HG02610 (cell line): Measurements from ENCODE around the gene BBLN.
"Not testable (repeated sequence)": the region's sequence is repeated elsewhere in the genome, so short reads cannot be mapped to it uniquely, and the experiment has no call there.

Experiments
- ATAC-seq: cut with Tn5 transposase; IDR thresholded peaks from one replicate; pipeline ENCODE4 v1.9.1; 2021; ENCODE audit warnings: mild to moderate bottlenecking, moderate library complexity; ENCODE audit not compliant: unreplicated experiment

Gene BBLN

DNA sequence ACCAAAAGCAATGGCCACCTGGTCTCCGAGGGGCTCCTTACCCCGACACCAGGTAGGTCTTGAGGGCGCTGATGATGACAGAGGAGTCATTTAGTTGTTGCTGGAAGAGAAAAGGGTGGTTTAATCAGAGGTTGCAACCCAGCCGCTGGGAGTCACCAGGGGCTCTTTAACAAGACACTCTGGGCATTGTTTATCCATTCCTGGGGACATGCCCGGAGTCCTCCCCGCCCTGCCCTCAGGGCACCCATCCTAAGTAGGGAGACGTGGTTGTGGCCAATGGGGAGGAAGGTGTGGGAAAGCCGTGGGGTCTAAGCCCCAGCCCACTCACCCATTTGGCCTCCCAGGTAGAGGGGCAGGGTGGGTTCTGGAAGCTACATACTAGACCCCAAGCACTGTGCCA, 35.6 kb upstream of the BBLN start:
- no peak for ATAC-seq

DNA sequence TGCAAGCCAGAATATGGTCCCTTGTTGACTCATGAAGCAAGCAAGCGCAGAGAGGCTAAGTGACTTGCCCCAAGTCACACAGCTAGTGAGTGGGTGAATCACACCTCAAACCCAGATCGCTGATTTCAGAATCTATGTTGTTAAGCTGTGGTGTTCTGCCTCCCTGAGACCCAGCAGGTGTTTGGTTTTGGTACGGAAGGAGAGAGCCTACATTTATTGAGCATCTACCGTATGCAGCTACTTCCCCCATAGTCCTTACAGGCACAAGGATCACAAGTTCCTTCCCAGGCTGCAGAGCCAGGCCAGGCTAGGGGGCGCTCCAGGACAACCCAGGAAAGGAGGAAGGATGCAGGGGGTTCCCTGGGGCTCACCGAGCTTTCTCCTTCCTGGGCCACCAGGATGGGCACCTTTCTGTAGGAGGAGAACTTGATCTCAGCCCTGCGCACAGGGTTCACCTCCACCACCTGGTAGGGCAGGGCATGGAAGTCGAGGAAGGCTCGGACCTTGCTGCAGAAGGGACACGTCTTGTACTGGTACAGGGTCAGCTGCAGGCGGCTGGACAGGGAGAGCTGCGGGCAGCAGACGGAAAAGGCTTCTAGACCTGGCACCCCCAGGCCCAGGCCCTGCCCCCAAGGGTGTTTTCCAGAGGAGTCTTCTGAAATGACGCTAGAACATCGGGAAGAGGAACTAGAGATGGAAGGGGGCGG, 35.0 kb upstream of the BBLN start:
- ATAC-seq: no peak

DNA sequence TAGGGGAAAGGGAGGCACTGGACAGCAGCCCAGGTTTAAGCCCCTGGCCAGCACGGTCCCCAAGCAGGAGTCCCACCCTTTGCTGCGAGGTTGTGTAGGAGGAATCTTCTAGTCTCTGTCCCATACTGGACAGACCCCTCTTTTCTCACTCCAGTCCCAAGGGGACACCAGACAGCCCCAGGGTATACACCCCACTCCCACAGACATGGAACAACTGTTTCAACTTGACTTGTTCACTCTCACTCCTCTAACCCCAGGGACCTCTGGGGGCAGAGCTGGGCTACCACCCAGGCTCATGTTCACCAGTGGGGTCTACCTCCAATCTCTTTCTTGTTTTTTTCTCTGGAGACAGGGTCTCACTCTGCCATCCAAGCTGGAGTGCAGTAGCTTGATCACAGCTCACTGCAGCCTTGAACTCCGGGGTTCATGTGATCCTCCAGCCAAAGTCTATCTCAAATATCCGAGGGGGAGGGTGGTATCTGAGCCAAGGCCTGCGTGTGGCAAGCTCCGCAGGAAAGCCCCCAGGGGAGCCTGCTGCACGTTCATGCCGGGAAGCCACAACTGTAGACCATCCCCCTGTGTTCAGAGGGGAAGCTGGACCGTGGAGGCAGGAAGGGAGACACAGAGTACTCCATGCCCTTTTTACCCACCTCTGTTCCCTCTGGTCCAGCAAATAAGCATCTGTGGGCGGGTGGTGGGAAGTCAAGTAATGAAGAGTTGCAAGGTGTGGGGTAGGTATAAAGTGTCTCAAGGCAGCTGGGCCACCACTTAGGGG, 34.3 kb upstream of the BBLN start:
- no peak for ATAC-seq

DNA sequence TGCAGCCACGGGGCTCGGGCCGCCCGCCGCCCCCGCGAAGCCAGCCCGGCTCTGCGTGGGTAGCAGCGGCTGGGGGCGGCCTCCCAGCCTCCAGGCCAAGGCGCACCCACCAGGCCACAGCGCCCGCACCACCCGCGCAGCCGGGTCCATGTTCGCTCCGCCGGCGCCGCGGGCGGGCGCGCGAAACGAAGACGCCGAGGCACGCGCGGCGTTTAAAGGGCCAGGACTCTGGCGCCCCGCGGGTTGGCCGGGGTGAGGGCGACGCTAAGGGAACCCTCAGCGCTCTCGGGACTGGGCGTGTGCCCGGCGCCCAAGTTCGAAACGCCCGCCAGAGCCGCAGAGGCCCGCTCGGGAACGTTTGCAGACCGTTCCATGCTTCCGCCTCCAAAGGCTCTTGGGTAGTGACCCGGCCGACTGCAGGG, 32.5 kb upstream of the BBLN start, which contains the start of gene PTGES2:
Gene PTGES2, minus strand, starts transcription at position 162 of the 422 bp plus-strand sequence. Its CDS starts 12 bp downstream, at position 150.
- peak; percentile 62 for ATAC-seq

DNA sequence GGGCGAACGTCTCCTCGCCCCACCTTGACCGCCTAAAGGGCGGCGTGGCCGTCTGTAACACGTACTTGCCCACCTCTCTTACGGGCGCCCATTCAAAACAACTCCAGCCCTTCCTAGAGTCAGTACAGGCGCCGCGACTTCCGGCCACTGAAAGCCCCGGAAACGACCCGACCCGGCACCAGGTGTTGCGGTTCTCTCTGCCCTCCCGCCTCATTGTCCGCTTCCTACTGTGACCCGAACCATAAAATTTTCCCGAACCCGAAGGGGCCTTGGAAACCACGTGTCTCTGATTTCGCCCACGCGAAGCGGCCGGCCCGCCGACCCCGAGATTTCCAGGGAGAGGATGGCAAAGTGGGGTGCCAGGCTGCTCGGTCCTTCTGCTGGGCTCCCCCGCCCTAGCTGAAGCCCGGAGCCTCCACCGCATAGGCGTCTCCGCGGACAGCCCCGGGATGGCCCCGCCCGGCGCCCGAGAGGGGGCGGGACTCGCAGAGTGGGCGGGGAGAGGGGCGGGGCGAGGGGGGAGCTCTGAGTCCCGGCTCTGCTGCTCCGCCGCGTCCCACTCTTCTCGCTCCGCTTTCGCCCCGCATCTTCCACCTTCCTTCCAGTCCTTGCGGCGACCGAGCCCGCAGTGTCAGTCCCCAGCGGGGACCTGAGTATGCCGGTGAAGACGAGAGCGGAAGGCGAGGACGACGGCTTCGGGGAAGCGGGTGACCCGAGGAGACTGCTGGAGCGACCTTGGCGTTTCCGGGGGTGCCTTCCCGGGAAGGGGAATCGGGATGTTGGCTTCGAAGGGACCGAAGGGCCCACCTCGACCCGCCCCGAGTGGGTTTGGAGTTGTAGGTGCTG, 31.9 kb upstream of the BBLN start:
- peak; percentile 49 for ATAC-seq

DNA sequence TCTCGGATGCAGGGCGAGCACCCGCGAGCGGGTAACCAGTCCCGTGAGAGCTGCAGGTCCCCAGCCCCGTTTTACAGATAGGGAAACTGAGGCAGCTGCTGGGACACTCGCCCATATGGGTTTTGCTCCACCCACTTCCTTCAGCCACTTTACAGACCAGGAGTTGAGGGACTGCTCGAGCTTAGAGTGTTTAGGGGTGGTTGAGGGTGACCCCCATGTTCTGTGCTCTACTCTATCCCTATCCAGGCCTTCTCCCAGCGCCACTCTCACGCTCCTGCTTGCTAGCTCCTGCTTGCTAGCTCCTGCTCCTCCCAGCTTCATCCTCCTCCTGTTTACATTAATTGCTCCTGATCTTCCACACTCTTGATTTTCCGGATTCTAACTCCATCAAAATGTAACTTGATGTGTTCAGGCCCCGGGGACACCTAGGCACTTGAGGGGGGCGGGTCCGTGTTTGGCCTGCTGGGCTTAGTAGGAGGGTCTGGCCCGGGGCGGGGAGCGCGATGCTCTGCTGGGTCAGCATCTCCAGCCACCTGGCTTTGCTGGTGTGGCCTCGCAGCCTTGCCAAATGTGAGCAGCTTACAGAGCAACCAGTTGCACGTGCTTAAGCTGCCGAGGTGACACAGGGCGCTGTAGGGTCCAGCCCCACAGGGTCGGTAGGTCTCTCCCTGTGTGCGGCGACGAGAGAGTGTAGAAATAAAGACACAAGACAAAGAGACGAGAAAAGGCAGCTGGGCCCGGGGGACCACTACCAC, 31.1 kb upstream of the BBLN start:
- no peak for ATAC-seq

DNA sequence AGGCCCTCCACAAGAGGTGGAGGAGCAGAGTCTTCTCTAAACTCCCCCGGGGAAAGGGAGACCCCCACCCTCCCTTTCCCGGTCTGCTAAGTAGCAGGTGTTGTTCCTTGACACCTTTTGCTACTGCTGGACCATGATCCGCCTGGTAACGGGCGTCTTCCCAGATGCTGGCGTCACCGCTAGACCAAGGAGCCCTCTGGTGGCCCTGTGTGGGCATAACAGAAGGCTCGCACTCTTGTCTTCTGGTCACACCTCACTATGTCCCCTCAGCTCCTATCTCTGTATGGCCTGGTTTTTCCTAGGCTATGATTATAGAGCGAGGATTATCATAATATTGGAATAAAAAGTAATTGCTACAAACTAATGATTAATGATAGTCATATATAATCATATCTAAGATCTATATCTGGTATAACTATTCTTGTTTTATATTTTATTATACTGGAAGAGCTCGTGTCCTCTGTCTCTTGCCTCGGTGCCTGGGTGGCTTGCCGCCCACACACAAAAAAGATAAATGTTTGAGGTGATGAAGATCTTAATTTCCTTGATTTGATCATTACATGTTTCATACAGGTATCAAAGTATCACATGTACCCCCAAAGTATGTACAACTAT, 30.0 kb upstream of the BBLN start:
- ATAC-seq: not testable (repeated sequence)

DNA sequence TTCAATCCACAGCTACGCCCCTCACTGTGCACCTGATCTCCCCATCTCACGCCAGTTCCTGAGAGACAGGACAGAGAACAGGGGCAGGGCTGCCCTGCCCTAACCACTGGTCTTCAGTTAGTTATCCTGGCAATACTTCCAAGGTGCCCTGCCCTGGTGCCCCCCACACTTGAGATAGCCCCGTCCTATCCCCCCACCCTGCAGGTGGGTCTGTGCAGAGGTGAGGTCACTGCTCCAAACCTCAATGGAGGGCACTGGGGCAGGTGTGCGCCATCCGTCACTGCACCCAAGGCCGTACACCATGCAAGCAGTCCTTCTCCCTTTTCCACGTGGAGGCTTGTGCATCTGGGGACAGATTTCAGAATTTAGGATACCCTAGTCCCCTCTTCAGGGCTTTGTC, 29.4 kb upstream of the BBLN start:
- ATAC-seq: not testable (repeated sequence)

DNA sequence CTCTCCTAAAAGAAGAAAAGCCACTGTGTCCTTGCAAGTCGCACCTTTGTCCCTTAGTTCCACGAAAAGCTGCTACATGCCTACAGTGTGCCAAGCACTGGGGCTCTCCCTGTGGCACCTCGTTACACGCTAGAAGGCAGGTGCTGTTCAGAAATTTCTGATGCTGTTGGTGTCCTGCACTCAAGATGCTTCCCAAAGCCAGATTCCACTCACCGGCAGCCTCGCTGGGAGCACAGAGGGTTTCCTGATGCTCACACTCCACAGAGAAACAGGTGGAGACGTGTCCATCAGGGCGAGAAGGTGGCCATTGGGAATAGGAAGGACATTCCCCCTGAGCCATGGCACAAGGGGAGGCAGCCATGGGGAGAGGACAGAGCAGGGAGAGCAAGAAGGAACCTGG, 28.7 kb upstream of the BBLN start:
- not testable (repeated sequence) for ATAC-seq

DNA sequence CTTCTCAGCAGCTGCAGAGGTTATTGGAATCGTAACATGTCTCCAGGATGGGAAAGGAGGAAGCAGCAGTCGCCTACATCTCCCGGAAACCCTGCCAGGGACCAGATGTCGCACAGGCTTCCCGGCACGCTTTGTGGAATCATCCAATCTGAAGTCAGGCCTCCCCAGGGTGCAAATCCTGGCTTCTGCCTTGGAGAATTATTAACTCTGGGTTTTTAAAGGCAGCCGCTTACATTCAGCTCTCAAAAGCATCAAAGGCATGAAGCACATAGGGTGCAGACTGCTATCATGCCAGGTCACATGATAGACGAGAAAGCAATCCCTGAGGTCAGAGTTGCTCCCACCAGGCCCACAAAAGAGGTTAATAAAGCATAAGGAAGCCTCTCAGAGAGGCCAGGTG, 27.9 kb upstream of the BBLN start:
- not testable (repeated sequence) for ATAC-seq

DNA sequence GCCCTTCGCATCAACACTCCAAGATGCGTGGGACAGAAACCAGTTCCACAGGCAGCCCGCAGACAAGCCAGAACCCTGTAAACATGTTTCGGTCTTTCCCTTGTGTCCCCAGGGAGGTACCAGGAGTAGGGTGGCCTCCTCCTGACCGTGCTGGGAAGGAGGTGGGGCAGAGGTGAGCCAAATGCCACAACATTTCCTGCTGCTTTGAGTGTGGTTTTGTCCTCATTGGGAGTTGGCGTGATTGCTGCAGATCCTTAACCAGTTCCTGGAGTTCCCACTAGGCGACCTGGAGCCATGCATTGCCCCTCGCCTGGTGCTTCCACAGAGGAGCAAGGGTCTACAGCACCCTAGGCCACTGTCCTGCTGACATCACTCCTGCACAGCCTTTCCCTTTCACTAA, 24.5 kb upstream of the BBLN start:
- not testable (repeated sequence) for ATAC-seq

DNA sequence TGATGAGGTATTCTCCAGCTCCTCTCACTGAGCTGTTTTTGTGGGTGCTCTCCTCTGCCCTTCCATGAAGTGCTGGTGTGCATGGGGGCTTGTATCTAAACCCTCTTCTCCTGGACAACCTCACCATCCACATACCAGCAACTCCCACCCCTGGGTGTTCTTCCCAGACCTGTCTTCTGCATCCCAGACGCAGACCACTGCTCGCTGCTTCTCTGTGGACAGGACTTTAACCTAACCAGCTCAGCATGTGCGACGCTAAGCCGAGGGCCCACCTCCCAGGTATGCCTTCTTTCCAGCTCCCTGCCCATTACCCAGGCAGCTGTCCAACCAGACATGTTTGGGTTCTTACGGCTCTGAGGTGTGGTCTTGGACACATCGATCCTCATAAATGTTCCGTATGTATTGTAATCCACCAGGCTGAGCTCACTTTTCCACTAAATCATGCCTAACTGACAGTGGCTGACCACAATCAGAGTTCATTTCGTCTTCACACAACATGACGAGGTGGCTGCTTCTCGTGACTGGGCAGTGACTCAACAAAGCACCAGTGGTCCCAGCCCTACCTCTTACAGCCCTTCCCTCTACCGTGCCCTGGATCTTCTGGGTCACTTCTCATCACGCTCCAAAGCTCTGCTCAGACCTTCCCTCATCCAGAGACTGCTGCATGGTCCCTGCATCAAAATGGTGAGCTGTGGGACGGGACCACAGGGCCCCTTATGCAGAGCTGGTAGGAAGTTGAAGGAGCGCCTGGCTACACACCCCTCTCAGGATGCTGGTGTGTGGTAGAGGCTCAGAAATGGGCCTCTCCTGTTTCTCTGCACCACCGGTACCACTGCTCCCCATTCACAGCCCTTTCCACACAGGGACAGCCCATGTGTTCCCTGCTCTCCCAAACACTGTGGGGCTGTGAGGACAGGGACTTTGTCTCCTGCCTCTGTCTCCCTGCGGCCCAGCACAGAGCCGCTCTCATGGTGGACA, 23.0 kb upstream of the BBLN start:
- ATAC-seq: no peak

DNA sequence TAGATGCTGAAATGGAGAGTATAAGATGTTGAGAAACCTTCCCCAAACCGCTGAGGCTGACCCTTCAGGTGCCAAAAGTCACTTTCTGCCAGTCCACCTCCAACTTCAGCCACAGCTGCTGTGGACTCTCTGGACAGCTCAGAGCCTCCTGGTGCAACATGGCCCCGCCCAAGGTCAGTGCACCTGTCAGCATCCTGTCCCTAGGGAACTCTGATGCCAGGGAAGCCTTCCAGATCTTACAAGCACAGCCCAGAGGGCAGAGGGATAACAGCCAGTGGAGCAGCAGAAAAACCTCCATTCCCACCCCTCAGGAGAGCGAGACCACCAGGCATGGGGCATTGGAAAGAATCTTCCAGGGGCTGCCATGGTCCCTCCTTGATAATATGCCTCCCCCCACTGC, 22.1 kb upstream of the BBLN start:
- ATAC-seq: no peak

DNA sequence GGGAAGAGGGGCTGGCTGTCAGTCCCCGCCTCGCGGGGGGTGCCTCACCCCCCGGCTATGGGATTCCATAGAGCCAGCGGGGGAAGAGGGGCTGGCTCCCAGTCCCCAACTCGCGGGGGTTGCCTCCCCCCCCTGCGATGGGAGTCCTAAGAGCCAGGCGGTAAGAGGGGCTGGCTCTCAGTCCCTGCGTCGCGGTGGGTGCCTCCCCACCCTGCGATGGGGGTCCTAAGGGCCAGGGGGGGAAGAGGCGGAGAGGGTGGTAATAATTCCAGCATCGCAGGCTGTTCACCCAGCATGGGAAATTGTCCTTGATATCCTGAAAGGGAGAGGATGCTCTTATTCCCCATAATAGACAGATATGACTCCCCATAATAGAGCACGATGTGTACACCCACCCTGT, 20.4 kb upstream of the BBLN start:
- ATAC-seq: no peak

DNA sequence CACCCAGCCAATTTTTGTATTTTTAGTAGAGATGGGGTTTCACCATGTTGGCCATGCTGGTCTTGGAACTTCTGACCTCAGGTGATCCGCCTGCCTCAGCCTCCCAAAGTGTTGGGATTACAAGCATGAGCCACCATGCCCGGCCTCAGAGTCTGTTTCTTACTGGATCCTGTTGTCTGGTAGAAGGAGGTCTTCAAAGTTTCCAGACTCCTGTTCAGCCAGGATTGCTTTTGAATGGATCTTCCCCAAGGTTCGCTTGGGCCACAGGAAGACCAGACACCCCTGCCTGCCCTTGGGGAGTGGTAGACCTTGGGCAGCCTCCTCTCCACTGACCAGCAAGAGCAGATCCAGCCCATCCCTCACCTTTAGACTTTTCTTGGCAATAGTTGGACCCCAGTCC, 18.5 kb upstream of the BBLN start:
- no peak for ATAC-seq

DNA sequence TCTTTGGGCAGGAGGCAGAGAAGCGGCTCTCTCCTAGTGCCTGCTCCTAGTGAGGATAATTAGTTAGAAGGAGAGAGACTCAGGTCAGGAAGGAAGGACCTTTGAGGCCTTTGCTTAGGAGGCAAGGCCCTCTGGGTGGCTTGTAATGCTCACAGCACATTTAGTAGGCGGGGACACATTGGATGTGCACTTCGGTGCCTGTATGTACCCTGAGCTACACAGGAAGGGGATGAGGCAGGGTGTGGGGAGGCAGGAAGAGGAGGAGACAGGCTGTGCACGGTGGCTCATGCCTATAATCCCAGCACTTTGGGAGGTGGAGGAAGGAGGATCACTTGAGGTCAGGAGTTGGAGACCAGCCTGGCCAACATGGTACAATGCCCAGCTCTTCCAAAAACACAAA, 18.0 kb upstream of the BBLN start:
- no peak for ATAC-seq

DNA sequence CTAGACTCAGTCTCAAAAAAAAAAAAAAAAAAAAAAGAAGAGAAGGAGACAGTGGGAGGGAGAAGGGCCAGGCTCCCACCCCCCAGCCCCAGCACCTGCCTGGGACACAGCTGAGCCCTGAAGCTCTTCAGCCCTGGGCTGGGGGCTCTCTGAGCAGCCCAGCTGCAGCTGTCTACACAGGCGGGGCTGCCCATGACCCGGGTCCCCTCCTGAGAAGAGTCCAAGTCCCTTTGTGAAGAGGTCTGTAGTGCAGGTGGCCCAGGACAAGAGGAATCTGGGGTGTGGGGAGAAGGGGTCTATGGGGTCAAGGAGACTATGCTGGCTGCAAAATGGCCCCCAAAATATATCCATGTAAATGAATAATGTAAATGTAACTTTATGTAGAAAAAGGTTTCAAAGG, 17.5 kb upstream of the BBLN start:
- ATAC-seq: no peak

DNA sequence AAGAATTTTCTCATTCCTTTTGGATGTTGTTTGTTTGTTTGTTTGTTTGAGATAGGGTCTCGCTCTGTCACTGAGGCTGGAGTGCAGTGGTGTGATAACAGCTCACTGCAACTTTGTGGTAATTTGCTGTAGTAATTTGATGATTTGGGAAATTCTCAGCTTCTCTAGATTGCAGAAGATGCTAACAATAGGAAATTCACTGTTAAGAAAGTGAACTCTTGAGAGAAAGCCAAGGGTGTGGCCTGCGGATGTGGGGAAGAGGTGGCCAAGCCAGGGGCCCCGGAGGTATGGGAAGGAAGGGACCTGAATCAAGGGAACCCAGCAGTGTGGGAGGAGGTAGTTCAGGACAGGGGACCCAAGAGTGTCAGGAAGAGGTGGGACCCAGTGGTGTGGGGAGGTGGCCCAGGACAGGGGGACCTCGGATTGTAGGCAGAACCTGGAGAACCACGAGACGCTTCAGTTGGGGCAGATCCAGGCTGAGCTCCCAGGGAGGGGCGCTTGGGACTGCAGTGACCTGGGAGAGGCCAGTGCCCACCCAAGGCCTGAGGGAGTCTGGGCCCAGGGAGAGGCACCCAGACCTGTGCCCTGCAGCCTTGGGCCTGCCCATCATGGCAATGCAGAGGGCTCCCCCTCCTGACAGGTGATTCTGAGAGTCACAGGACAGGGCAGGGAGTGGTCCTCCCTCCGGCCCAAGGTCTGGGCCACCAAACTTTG, 16.4 kb upstream of the BBLN start:
- ATAC-seq: no peak
